UCSD-AML1 (cell line): ENCODE results near the gene CDT1.

Source experiments
- DNase-seq: peaks from one replicate; lab custom pipeline; 2025; ENCODE audit not compliant: unreplicated experiment; lab: John Stamatoyannopoulos, UW

The CDT1 gene

GRCh38 chr16:88835383-88835782 is 31.8 kb downstream of the CDT1 start:
- DNase-seq = no peak

- no peak for DNase-seq
Measured at GRCh38 chr16:88835818-88836217, 32.2 kb downstream of the CDT1 start.

DNA sequence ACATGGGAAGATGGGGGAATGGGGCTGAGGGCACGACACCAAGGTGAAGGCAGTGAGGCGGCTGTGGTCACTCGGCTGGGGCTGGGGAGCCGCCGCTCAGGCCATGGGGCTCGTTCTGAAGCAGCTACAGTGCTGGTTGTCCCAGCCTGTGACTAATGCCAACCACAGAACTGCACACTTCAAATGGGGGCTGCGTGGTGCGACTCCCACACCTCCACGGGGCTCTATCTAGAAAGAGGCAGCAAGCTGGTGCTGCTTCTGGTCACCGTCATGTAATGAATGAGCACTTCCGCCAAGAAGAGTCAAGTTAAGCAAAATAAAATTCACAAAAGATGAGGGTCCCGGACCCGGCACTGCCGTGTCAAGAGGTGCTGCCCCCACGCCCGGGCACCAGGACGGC is 33.2 kb downstream of the CDT1 start:
- DNase-seq = no peak

DNA sequence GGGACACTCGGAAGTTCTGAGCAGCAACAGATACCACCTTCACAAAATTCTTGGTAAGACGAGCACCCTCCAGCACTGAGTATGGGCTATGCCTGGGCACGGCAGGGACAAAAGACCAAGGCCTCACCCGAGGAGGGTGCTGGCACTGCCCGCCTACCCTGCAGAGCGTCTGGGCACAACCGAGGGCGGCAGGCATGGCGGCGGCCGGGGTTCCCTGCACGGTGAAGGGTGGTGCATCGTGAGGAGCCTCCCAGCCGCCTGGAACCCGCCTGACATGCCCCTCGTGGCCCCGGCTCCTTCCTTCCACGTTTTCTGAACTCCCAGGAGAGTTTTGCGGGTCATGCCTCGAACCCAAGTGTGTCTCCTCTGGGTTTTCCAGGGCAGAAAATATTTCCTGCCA is 34.2 kb downstream of the CDT1 start:
- DNase-seq = no peak

GRCh38 chr16:88838566-88838965 is 35.0 kb downstream of the CDT1 start:
- DNase-seq = no peak

- DNase-seq = no peak
Measured at GRCh38 chr16:88839026-88839529, 35.5 kb downstream of the CDT1 start.

DNA sequence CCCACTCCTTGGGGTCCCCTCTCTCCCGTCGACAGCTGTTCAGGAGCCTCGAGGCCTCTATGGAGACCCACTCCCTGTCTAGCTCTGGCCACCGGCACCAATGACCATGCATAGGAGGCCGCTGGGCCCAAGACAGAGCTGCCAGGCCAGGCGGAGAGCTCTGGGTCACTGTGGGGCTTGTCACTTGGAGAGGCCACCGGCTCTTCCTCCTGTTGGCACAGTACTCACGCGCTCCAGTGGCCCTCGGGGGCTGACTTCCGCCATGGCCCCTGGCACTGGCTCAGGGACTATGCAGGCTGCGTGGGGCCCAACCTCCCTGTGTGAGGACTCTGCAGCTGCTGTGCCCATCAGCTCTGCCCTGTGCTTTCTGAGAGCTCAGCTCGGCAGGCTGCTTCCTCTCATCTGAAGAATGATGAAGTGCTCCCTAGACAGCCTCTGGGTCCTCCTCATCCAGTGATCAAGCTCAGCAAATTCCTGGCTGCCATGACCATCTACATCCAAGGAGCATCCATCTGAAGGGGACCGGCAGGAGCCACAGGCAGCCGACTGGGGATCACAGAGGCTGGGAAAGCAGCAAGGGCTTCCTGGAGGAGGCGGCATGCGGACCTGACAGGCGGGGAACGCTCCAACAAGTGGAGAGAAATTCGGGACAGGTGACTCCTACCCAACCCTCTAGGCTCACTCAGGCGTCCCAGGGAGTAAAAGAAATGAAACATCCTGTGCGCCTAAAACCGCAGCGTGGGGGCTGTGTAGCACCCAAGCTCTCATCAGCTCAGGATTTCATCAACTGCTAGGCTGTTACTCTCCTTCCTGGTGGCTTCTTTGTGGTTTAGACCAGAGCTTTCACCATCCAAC is 36.4 kb downstream of the CDT1 start:
- no peak for DNase-seq

- DNase-seq = no peak
Measured at GRCh38 chr16:88840600-88841215, 37.1 kb downstream of the CDT1 start.

- no peak for DNase-seq
Measured at GRCh38 chr16:88841521-88842307, 38.1 kb downstream of the CDT1 start.

DNA sequence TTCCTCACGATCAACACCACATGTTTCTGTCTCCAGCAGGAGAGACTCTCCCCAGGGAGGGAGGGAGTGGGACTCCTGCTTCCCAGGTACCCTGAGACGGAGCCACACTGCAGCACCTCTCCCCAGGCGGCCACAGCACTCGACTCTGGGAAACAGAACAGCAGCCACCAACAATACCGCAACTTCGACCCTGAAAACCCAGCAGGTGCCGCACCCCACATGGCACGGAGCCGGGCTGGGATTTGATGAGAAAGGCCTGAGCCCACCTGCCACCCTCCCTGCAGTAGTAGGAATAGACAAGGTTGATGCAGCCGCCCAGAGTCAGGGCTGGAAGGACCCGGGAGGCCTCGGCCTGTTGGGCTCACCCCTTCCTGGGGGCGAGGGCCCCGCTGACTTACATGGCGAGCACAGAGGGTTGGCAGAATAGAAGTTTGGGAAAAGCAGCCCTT is 38.7 kb downstream of the CDT1 start:
- DNase-seq = no peak

DNA sequence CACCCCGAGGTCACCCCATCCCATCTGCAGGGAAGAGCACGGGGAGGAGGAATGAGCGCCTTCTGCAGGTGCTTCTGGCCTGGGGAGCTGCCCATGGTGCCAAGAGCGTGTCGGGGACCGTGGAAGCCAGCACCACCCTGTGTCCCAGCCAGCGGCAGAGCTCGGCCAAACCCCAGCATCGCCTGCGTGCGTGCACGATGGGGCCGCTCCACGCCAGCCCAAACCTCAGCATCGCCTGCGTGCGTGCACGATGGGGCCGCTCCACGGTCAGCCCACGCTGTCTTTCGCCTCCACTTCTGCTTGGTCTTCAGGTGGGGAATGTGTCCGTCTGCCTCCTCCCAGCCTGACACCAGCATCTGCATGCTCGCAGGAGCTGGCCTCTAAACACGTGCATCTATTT is 39.2 kb downstream of the CDT1 start:
- DNase-seq = no peak

DNA sequence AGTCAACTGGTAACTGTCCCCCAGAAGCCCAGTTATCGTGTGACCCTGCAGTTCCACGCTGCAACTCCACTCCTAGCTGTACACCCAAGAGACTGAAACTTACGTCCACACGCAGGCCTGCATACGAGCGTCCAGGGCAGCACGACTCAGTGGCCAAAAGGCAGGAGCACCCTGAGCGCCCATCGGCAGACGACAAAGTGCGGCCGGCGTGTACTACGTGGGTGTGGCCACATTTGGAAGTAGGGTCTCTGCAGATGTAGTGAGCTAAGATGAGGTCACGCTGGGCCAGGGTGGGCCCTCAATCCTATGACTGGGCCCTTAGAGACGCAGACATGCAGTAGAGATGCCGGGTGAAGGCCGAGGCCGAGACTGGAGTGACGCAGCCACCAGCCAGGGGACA is 39.7 kb downstream of the CDT1 start:
- DNase-seq = no peak

DNA sequence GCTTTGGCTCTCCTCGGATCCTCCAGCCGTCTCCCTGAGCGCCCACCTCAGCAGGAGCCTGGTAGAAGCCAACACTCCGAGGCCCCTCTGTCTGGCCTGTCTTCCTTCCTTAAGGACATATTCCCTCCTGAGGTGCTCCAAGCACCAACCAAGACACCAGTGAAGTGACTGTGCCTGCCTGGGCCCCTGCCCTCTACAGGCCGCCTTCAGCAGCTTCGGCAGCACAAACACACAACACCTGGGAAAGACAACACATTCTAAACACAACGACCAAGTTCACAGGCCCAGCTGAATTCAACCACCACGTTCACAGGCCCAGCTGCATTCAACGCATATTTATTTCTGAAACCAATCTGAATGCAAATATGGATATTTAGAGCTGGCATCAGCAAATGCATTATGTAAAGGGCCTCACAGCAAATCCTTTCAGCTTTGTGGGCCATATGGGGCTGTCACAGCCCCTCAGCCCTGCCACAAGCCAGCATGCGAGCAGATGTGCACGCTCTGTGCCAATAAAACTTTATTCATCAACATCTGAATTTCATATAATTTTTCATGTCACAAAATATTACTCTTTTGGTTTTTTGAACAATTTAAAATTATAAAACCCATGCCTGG is 40.9 kb downstream of the CDT1 start:
- no peak for DNase-seq

DNA sequence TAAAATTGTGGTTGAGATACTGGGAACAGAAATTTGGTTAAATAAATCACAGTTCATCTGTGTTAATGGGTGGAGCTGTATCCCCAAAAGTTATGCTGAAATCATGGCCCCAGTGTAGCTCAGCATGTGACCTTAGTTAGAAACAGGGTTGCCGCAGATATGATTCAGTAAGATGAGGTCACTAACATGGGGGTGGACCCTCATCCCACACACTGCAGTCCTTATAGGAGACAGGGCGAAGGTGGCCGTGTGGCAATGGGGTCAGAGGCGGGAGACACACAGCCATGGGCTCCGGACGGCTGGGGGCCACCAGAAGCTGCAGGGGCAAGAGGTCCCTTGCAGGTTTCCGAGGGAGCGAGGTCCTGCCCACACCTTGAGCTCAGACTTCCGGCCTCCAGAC is 42.5 kb downstream of the CDT1 start:
- no peak for DNase-seq

DNA sequence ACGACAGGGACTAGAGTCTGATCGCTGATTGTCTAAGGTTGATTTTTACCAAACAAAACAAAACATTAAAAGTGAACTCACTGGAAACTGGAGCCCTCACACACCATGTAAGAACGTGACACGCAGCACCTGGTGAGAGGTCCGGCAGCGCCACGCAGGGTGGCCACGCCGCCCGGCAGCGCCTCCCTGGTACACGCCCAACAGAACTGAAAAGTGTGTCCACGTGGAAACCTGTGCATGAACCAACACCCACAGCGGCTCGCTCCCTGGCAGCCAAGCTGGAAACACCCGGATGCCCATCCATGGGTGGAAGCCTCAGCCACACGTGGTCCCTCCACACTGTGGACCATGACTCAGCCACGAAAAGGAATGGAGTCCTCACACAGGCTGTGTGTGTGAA is 44.1 kb downstream of the CDT1 start:
- no peak for DNase-seq

GRCh38 chr16:88848557-88848956 is 45.0 kb downstream of the CDT1 start:
- DNase-seq = no peak

DNA sequence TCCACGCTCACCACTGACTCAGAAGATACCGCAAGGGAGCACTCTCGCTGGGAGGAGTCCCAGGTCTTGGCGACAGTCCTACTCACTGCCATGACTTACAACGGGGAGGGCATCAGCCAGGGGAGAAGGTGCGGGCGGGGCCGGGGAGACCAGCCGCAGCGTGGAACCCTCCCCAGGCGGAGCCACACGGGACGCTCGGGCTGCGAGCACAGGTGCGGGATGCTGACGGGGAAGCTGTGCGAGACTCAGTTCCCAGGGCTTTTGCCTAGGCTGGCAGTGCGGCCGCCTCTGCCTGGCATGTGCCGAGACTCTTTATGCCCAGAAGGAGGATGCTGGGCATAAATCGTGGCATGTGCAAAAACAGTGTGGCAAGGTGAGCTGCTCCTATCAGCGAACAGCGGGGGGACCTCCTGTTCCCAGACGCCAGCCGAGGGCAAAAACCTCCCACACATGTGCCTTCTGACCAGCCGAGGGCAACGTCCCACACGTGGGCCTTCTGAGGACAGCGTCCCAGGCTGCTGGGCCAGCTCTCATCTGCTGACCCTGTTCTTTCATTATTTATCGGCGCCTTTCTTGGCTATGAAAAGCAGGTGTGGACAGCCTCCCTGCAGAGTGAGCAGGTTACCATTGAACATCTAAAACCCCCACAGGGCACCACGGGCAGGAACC is 47.1 kb downstream of the CDT1 start:
- DNase-seq = no peak

DNA sequence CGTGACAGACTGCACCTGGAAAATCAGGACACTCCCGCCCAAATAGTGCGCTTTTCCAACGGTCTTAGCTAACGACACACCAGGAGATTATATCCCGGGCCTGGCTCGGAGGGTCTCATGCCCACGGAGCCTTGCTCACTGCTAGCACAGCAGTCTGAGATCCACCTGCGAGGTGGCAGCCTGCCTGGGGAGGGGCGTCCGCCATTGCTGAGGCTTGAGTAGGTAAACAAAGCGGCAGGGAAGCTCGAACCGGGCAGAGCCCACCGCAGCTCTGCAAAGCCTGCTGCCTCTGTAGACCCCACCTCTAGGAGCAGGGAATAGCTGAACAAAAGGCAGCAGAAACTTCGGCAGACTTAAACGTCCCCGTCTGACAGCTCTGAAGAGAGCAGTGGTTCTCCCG is 48.0 kb downstream of the CDT1 start:
- DNase-seq = no peak

DNA sequence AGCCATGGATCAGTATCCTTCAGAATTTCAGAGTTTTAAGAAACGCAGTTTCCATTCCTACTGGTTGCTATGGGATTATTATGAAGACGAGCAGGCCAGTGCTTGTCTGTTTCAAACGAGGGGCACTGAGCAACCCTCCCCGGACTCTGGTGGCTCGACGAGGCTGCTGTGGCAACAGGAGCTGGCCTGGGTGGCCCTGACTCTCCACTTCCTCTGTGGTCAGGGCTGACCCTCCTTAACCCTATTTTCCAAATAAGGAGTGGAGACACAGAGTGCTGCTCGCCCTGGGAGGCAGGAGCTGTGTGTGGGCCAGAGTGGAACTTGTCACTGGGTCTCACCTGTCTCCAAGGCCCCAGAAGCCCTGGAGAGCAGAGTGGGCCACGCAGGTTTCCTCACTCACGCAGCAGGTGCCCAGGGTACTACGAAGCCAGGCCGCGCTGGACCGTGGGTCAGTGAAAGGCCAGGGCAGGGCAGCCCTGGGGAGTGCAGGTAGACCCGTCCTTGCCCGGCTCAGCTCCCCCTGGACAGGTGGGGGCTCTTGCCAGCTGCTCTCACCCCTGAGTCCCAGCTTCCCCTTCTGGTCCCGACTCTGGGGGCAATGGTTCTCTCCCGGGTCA is 49.8 kb downstream of the CDT1 start:
- no peak for DNase-seq
